Neural progenitor cell (in vitro differentiated cells): ENCODE measurements around the gene OVCH2.

Source experiments
- EZH2 ChIP-seq: fragments of 200-600 bp; sonication (generic); IDR thresholded peaks from 2 replicates; pipeline ENCODE4 v1.6.1; 2017; ENCODE audit warnings: antibody characterized with exemption, mild to moderate bottlenecking, moderate library complexity
- TF ChIP-seq, protein P1 (sequence below): fragments of 200-600 bp; sonication (generic); IDR thresholded peaks from 2 replicates; pipeline ENCODE4 v1.5.1; 2017; ENCODE audit warnings: antibody characterized with exemption, mild to moderate bottlenecking

DNA sequence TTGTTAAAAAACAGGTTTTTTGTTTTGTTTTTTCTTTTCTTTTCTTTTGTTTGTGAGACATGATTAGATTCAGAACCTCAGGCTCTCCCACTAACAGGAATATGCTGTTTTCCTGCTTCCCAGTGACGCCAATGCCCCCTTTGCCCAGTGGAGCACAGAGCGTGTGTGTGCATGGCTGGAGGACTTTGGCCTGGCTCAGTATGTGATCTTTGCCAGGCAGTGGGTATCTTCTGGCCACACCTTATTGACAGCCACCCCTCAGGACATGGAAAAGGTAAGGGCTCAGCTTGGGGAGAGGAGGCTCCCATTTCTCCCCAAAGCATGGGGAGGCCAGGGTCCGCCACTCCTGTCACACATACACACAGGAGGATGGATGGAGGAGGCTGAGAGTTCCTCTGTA lies 58.0 kb downstream of the OVCH2 start:
- TF ChIP-seq, protein P1, sequence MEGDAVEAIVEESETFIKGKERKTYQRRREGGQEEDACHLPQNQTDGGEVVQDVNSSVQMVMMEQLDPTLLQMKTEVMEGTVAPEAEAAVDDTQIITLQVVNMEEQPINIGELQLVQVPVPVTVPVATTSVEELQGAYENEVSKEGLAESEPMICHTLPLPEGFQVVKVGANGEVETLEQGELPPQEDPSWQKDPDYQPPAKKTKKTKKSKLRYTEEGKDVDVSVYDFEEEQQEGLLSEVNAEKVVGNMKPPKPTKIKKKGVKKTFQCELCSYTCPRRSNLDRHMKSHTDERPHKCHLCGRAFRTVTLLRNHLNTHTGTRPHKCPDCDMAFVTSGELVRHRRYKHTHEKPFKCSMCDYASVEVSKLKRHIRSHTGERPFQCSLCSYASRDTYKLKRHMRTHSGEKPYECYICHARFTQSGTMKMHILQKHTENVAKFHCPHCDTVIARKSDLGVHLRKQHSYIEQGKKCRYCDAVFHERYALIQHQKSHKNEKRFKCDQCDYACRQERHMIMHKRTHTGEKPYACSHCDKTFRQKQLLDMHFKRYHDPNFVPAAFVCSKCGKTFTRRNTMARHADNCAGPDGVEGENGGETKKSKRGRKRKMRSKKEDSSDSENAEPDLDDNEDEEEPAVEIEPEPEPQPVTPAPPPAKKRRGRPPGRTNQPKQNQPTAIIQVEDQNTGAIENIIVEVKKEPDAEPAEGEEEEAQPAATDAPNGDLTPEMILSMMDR = no peak
- TF ChIP-seq EZH2 = no peak
